ENCODE measurements around the gene REPIN1. TPM values are rescaled to one million over a fixed set of nuclear protein-coding genes. Genes with fewer than 3 reads are reported as not detected.

REPIN1 gene
- total RNA-seq, 1 experiment from 2014 or later: 420 TPM

- no peak for DNase-seq (ENCODE audit: low spot score)
Measured at GRCh38 chr7:150360363-150361058, 8.1 kb upstream of the REPIN1 start.

DNA sequence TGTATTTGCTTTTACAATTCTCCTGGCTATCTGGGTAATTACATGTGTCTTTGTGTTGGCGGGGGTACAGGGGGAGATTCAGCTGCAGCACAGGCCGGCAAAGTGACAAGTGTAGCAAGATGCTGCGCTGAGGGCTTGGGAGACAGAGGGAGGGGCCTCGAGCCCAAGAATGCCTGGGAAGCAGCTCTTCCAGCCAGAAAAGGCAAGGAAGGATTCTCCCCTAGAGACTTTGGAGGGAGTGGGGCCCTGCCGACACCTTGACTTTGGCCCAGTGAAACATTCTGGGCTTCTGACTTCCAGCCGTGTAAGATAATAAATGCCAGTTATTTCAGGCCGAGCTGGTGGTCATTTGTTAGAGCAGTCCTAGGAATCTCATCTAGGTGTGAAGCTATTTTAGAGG is 7.2 kb upstream of the REPIN1 start:
- no peak for DNase-seq (ENCODE audit: low spot score)

- DNase-seq (ENCODE audit: low spot score): no peak
Measured at GRCh38 chr7:150361807-150362621, 6.6 kb upstream of the REPIN1 start.

DNA sequence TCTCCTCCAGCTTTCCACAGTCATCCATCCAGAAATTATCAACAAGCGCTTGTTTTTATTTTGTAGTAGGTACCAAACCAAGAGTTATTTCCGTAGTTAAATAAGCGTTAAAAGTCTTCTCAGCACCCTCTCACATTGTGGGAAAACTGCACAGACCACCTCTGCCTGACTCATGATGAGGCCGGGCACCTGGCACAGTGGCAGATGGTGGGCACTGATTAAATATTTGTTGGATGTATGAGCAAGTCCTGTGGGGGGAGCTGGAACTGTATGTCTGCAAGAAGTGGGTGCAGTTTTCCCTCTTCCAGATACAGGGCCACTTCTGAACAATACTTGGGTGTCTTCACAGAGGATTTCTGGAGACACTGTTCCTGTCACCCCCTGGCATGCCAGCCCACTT is 5.3 kb upstream of the REPIN1 start:
- DNase-seq (ENCODE audit: low spot score): no peak

- no peak for DNase-seq (ENCODE audit: low spot score)
Measured at GRCh38 chr7:150363872-150364271, 4.8 kb upstream of the REPIN1 start.

DNA sequence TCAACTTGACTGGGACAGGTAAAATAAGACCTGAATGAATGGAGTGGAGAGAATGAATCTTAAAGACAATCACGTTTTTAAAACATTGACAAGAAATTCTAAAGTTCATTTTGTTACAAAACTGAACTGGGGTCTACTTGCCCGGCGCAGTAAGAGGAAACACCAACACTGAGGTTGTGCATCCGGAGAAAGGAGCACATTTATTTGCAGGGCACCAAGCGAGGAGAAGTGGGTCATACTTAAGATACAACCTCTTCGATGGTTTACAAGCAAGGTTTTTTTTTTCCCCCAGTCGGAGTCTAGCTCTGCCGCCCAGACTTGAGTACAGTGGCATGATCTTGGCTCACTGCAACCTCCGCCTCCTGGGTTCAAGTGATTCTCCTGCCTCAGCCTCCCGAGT is 3.4 kb upstream of the REPIN1 start:
- DNase-seq (ENCODE audit: low spot score): no peak

- DNase-seq (ENCODE audit: low spot score): peak; percentile 76
Measured at GRCh38 chr7:150365673-150366398, 2.8 kb upstream of the REPIN1 start.

DNA sequence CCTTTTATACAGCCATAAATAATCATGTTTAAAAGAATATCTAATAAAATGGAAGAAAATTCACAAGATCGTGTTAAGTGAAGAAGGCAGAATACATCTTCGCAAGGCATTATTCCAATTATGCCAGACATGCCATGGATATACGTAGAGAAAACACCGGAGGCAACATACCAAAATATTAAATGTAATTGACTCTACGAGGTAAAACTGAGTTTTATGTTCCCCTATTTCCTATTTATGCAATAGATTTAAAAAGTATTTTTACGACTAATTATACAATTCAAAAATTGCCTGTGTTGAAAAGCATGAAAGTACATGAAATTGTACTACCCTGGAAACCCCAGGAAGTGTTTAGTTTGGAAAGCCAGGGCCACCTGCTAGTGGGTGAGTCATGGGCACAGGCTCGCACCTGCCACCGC is 936 bp upstream of the REPIN1 start:
- DNase-seq (ENCODE audit: low spot score): no peak

- peak; percentile 90 for DNase-seq (ENCODE audit: low spot score)
Measured at GRCh38 chr7:150368884-150369747, 494 bp downstream of the REPIN1 start.

DNA sequence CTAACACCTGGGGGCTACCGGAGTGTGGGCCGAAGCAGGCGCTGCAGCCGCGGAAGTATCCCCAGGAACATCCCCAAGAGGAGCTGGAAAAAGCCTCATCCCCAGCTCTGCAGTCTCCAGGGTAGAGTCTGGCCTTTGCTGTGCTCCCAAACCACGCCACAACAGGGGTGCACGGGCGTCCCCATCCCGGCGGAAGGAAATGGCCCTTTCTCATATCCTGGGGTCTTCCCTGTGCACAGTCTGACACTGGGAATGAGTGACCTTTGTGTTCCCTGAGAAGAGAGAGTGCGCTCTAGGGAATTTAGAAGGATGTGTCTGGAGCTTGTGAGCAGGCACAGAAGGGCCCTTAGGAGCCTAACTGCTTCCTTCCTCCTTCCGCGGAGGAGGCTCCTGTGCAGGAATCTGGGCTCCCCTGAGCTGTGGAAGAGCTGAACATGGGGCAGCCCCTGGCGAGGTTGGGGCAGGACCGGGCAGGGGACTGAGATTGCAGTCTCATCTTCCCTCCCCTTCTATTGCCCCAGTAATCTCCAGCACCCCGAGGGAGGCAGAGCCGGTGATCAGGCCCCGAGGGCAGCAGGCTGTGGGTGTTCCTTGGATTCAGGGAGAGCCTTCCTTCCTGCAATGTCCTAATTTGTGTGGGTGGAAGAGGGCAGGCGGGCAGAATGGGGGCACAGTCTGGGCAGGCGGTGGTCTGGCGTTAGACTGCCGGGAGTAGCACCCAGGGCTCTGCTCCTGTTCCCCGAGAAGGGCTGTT is 1.3 kb downstream of the REPIN1 start:
- no peak for DNase-seq (ENCODE audit: low spot score)

DNA sequence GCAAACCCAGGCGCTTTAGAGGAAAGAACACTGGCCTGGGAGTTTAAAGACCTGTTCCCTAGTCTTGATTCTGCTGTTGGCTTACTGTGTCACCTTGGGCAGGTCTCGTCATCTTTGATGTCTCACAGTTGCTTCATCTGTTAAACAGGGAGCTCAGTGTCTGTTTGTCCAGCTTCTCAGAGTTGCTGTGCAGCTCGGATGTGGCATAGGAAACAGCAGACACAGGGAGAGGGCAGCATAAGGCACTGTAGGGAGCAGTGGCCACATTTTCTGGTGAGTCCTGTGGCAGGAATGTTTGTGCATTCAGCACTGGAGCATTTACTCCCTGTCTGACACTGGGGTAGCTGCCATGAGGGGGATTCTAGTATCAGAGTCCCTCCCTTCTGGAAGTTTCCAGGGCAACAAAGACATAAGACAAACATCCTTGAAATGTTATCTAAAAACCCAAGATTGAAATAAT is 2.0 kb downstream of the REPIN1 start:
- DNase-seq (ENCODE audit: low spot score): no peak

DNA sequence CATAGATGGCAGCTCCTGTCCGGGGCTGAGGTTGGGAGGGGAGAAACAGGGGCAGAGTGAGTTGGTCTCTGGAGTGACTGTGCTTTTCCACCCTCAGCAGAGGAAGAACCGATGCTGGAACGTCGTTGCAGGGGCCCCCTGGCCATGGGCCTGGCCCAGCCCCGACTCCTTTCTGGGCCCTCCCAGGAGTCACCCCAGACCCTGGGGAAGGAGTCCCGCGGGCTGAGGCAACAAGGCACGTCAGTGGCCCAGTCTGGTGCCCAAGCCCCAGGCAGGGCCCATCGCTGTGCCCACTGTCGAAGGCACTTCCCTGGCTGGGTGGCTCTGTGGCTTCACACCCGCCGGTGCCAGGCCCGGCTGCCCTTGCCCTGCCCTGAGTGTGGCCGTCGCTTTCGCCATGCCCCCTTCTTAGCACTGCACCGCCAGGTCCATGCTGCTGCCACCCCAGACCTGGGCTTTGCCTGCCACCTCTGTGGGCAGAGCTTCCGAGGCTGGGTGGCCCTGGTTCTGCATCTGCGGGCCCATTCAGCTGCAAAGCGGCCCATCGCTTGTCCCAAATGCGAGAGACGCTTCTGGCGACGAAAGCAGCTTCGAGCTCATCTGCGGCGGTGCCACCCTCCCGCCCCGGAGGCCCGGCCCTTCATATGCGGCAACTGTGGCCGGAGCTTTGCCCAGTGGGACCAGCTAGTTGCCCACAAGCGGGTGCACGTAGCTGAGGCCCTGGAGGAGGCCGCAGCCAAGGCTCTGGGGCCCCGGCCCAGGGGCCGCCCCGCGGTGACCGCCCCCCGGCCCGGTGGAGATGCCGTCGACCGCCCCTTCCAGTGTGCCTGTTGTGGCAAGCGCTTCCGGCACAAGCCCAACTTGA is 2.7 kb downstream of the REPIN1 start:
- DNase-seq (ENCODE audit: low spot score): no peak

GRCh38 chr7:150371996-150372270 is 3.3 kb downstream of the REPIN1 start:
- DNase-seq (ENCODE audit: low spot score): no peak

DNA sequence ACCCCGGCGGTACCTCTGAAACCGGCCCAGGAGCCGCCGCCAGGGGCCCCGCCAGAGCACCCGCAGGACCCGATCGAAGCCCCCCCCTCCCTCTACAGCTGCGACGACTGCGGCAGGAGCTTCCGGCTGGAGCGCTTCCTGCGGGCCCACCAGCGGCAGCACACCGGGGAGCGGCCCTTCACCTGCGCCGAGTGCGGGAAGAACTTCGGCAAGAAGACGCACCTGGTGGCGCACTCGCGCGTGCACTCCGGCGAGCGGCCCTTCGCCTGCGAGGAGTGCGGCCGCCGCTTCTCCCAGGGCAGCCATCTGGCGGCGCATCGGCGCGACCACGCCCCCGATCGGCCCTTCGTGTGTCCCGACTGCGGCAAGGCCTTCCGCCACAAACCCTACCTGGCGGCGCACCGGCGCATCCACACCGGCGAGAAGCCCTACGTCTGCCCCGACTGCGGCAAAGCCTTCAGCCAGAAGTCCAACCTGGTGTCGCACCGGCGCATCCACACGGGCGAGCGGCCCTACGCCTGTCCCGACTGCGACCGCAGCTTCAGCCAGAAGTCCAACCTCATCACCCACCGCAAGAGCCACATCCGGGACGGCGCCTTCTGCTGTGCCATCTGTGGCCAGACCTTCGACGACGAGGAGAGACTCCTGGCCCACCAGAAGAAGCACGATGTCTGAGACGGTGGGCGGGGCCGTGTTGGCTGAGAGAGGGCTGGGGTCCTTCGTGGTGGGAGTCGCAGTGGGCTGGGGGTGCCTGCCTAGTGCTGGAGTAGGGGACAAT is 3.8 kb downstream of the REPIN1 start:
- DNase-seq (ENCODE audit: low spot score): no peak

DNA sequence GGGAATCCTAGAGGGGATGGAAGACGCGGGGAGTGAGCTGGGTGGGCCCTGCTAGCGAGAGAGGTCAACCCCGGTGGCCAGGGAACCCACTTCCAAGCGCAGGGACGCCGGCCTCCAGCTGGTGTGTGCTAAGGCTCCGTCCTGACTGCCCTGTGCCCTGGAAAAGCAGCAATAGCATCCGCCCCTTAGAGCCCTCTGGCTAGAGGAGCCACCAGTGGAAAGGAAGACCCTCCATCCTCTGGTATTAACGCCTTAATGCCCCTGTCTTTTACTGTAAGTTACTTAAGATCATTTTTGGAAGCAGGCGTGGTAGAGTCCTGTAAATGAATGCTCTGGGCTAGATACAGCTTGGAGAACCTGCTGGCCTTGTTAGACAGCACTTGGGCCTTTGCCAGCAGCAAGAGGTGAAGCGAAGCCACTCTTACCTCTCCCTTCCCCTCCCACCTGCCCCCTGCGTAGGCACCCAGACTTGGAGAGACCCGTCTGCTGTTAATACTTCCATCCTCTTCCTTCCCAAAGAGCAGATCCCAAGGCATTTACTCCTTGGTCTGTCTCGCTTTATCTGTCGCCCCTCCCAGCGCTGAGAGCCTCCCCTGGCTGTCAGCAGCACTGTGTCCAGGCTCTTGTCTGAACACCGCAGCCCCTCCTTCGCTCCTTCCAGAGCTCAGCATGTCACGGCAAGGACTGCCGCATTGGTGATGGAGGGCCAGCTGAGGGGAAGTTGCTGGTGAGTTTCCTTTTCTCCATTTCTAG is 4.6 kb downstream of the REPIN1 start:
- no peak for DNase-seq (ENCODE audit: low spot score)

- no peak for DNase-seq (ENCODE audit: low spot score)
Measured at GRCh38 chr7:150374026-150374425, 5.4 kb downstream of the REPIN1 start.

- no peak for DNase-seq (ENCODE audit: low spot score)
Measured at GRCh38 chr7:150374472-150374871, 5.8 kb downstream of the REPIN1 start.

Measured in HT-29 (cell line).